HG03060 (cell line): ENCODE data around the gene PPP6R2.

Experiments used
- ATAC-seq: cut with Tn5 transposase; IDR thresholded peaks from one replicate; pipeline ENCODE4 v1.9.1; 2021; ENCODE audit warnings: low read depth, moderate number of reproducible peaks; ENCODE audit not compliant: unreplicated experiment

PPP6R2 gene

GRCh38 chr22:50463188-50463900, 120.2 kb downstream of the PPP6R2 start:
- ATAC-seq: no peak

- ATAC-seq: no peak
Measured at GRCh38 chr22:50464451-50464850, 121.3 kb downstream of the PPP6R2 start.

- ATAC-seq: no peak
Measured at GRCh38 chr22:50465066-50465930, 122.2 kb downstream of the PPP6R2 start.

- ATAC-seq: no peak
Measured at GRCh38 chr22:50467341-50467740, 124.2 kb downstream of the PPP6R2 start.

- ATAC-seq: no peak
Measured at GRCh38 chr22:50467773-50468440, 124.8 kb downstream of the PPP6R2 start.

- ATAC-seq: no peak
Measured at GRCh38 chr22:50468626-50469025, 125.5 kb downstream of the PPP6R2 start.

GRCh38 chr22:50469377-50470305, 126.5 kb downstream of the PPP6R2 start:
- ATAC-seq: peak; percentile 39

- ATAC-seq: no peak
Measured at GRCh38 chr22:50470491-50470890, 127.4 kb downstream of the PPP6R2 start.

GRCh38 chr22:50471197-50471847, 128.2 kb downstream of the PPP6R2 start:
- no peak for ATAC-seq

- ATAC-seq: no peak
Measured at GRCh38 chr22:50471962-50472361, 128.8 kb downstream of the PPP6R2 start.

- no peak for ATAC-seq
Measured at GRCh38 chr22:50473088-50473487, 130.0 kb downstream of the PPP6R2 start.

GRCh38 chr22:50473855-50474671, 130.9 kb downstream of the PPP6R2 start:
- no peak for ATAC-seq

- no peak for ATAC-seq
Measured at GRCh38 chr22:50474710-50475651, 131.9 kb downstream of the PPP6R2 start, which contains the start of gene SBF1. SBF1 (minus strand) TSS chr22:50475035; CDS start chr22:50474840, 195 bp downstream.

GRCh38 chr22:50475652-50476002, 132.5 kb downstream of the PPP6R2 start:
- ATAC-seq: no peak

- no peak for ATAC-seq
Measured at GRCh38 chr22:50476868-50477267, 133.7 kb downstream of the PPP6R2 start.

- no peak for ATAC-seq
Measured at GRCh38 chr22:50477923-50478322, 134.8 kb downstream of the PPP6R2 start.

GRCh38 chr22:50479721-50480120, 136.6 kb downstream of the PPP6R2 start:
- ATAC-seq: no peak

- ATAC-seq: no peak
Measured at GRCh38 chr22:50481045-50481439, 137.9 kb downstream of the PPP6R2 start.
